ENCODE data around the gene PRKN.

Gene PRKN

GRCh38 chr6:162621246-162621645 lies 106.3 kb downstream of the PRKN start:
- H3K4me3 ChIP-seq (ENCODE audit: low read depth, low read length): no peak overlapping the region

DNA sequence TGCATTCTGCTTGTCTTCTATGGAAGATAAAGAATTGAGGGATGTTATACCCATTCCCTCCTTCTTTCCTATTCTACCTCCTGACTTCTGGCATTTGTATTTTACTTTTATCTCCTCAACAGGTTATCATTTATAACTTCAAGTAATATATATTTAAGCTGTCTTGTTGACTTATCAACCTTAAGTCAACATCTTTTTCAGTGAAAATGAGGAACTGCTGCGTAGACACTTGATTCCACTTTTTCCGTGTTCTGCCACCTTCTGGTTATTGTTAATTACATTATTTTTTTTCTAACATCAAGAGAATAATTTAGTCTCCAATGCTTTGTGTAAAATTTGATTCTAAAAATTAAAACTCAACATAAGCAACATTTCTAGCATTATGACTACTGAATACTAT lies 107.5 kb downstream of the PRKN start:
- H3K4me3 ChIP-seq (ENCODE audit: low read depth, low read length): no peak overlapping the region

DNA sequence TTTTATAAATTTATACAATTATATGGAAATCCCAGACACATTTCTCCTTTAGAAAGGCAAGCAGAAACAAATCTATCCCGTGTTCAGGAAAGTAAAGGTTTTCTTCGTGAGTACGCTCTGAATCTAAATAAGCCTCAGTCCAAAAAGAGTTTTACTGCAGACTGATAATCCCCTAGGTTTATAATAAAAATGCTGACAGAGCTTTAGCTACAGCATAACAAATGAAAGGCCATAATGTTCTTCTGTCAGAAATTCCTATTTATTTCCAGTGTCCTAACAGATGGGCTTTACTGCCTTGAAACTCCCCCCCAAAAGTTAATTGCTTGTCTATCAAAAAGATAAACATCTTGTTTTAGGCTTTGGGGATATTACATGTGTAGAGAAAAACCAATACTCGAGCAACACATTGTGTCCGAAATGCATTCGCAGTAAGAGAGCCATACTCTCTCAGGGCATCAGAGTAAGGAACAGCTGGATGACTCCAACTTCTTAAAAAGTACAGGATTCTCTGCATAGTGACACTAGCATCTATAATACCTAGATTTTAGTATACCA lies 109.0 kb downstream of the PRKN start:
- no peak overlapping the region for H3K4me3 ChIP-seq (ENCODE audit: low read depth, low read length)

DNA sequence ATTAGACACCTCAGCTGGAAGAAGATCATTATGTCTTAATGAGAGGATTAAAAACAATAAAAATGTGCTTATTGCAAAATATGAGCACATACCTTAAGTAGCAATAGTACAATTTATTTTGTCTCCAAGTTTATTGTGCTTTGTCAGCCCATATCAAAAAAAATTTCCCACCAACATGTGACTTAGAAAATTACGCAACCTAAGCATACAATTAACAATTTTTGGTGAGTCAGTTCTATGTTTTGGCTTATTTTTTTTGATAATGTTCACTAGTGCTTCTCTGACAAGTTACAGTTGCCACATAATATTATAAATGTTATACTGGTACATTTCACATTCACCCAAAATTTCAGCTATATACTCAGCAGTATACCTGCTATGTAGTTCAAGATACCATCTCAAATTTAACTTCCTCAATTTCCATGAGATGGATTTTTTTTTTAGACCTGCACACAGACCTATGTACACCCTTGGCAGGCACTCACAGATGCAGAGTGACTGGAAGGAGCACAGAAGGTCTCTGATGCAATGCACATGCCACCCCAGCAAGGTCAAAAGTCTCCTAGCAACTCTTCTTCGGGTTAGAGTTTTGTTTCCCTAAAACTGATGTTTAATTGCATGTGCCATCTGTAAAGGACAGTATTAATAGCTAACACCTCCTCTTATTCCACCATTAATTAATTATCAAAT lies 112.4 kb downstream of the PRKN start:
- H3K4me3 ChIP-seq (ENCODE audit: low read depth, low read length): no peak overlapping the region

- no peak overlapping the region for H3K4me3 ChIP-seq (ENCODE audit: low read depth, low read length)
These were observed 114.3 kb downstream of the PRKN start for GRCh38 chr6:162613310-162613709.

DNA sequence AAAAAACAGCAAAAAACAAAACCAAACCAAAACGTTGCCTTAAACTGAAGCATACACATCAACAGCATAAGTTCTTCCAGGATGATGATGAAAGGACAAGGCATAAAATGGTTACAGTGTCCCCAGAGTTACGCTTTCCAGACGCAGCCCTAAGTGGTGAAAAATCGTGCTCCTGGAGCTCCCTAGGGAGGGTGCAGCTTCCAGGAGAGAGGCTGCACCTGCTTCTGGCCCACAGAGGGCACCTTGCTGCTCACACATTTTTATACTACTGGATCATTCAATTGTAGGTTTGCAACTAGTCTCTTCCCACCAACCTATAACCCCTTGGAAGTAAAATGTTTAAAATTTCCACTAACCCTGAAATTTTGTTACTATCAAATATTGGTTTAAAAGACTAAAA lies 115.0 kb downstream of the PRKN start:
- H3K4me3 ChIP-seq (ENCODE audit: low read depth, low read length): no peak overlapping the region

DNA sequence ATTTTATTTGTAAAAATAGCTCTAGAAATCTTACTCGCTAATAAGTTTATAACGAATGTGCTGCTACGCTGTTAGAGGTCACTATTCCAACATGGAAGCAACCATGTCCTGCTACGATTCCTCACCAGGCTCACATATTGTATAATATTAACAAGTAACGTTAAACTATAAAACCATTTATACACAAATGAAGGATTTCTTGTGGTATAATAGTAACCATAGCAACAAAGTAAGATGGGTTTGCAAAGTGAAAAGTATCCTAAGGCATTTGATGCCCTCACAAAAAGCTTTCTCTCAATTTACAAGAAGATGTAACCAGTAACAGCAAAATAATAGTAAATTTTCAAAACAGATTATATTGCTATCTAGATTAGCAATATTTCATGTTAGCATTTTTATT lies 117.2 kb downstream of the PRKN start:
- H3K4me3 ChIP-seq (ENCODE audit: low read depth, low read length): no peak overlapping the region

DNA sequence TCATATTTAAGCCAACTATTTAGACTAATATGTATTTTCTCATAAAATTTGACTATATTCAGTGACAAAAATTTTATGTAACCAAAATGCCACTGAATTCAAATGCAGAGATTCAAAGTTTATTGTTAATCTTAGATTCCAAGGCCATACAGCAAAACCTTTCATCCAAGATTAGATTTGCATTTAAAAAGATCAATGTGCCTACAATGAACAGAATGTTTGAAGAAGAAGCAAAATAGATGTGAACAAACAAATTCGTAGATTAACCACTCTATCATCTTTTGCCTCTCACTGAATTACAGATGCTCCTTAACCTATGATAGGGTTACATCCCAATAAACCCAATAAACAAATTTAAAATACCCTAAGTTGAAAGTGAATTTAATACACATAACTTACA lies 121.7 kb downstream of the PRKN start:
- no peak overlapping the region for H3K4me3 ChIP-seq (ENCODE audit: low read depth, low read length)

DNA sequence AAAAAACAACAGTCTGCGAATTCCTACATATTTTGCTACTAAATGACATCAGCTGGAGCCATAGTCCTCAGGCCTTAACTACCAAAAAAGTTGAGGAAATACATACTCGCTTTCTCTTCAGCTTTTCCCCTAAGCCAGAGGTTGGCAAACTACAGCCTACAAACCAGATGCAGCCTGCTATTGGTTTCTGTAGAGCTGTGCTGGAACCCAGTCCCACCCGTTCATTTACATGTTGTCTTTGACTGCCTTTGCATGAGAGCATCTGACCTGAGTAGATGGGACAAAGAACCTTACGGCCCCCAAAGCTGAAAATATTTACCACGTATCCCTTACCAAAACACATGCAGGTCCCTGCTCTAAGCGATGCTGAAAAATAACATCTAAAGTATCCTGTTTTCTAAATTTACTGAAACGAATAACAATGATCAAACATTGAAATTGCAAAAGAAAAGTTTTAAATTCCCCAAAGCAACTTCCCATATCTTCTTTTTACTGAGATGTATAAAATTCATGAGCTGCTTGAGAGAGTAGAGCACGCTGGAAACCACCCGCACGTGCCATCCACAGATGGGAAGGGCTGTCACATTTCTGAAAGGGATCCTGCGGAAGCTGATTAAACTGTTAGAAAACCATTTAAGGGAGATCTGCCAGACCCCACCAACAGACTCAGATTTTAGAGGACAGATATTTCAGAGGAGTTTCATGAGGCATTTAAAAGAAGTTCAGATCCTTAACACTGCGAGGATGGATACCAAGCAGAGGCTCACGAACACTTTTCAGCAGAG lies 124.1 kb downstream of the PRKN start:
- no peak overlapping the region for H3K4me3 ChIP-seq (ENCODE audit: low read depth, low read length)

- H3K4me3 ChIP-seq (ENCODE audit: low read depth, low read length): no peak overlapping the region
These were observed 124.8 kb downstream of the PRKN start for GRCh38 chr6:162602759-162603158.

- H3K4me3 ChIP-seq (ENCODE audit: low read depth, low read length): no peak overlapping the region
These were observed 130.9 kb downstream of the PRKN start for GRCh38 chr6:162596676-162597075.

DNA sequence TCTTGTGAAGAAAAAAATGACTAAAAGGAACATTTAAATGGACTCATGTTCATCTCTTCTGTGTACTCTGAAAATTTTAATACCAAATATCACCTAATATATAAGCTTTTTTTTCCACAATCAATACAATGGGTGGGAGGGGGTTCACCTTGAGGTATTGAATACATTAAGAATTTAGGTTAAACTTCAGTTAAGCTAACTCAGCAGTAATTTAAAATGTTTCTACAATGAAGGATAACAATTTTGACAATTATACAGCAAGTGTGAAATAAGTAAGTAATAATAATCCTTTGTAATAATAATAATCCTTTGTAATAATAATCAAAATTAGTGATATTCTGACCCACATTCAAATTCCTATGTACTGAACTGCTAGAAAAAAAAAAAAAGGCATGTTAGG lies 136.0 kb downstream of the PRKN start:
- no peak overlapping the region for H3K4me3 ChIP-seq (ENCODE audit: low read depth, low read length)

GRCh38 chr6:162581988-162582780 lies 145.4 kb downstream of the PRKN start:
- H3K4me3 ChIP-seq (ENCODE audit: low read depth, low read length): no peak overlapping the region

DNA sequence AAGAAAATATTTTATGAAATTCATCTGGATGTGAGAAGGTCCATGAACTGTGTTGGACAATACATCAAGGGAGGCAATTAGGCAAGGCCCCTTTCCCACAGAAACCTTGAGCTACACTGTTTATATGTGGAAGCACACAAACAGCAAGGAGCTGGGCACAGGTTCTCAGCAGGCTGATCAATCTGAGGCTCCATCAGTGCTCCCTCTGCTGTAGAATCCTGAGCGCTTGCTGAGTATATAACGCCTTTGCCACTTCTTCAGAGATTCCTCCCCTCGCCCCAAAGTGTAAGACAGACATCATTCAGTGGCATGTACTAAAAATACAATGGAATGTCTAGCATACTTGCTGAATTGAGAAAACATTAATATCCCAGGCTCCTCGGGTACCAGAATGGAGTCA lies 146.9 kb downstream of the PRKN start:
- H3K4me3 ChIP-seq (ENCODE audit: low read depth, low read length): no peak overlapping the region

GRCh38 chr6:162576016-162576415 lies 151.6 kb downstream of the PRKN start:
- no peak overlapping the region for H3K4me3 ChIP-seq (ENCODE audit: low read depth, low read length)

DNA sequence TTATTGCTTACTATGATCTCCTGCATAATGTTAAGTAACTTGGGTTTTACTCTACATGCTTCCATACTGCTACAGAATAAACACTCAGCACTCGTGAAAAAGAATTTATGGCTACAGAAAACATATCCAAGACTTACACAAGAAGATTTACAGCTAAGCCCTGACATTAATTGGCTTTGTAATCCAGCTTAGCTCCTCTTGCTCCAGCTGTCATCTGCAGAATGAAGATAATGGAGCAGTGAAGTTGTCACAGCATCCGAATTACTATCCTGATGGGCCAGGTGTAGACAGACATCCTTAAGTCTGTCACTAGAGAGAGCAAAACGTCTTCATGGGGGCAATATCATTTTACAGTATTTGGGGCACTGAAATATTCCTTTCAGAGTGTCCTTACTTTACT lies 155.3 kb downstream of the PRKN start:
- H3K4me3 ChIP-seq (ENCODE audit: low read depth, low read length): no peak overlapping the region

DNA sequence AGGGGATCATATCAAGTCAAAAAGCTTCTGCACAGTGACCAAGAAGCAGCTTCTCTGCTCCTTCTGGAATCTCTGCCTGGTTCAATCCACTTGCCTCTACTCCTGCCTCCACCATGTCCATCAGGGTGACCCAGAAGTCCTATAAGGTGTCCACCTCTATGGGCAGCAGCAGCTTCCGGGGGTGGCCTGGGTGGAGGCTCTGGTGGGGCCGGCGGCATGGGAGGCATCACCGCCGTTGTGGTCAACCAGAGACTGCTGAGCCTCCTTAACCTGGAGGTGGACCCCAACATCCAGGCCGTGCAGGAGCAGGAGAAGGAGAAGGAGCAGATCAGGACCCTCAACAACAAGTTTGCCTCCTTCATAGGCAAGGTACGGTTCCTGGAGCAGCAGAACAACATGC lies 159.3 kb downstream of the PRKN start:
- no peak overlapping the region for H3K4me3 ChIP-seq (ENCODE audit: low read depth, low read length)

- no peak overlapping the region for H3K4me3 ChIP-seq (ENCODE audit: low read depth, low read length)
These were observed 165.5 kb downstream of the PRKN start for GRCh38 chr6:162562041-162562440.

DNA sequence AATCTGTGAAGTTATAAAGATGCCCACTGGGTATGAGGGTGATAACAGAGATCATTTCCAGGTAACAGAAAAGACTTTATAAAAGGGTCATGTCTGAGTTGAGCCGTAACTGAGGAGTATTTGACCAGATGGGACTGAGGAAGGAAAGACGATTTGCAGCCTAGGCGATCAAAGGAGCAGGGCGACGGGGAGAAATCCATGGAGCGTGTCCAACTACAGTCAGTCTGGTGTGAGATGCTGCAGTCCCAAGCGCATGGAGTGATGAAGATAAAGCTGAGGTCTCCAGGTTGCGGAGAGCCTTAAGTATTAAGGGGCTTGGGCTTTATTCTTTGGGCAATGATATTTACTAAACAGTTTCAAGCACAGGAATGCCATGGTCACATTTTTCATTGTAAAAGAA lies 166.7 kb downstream of the PRKN start:
- no peak overlapping the region for H3K4me3 ChIP-seq (ENCODE audit: low read depth, low read length)

- H3K4me3 ChIP-seq (ENCODE audit: low read depth, low read length): no peak overlapping the region
These were observed 173.0 kb downstream of the PRKN start for GRCh38 chr6:162554531-162554930.

GRCh38 chr6:162546905-162547304 lies 180.7 kb downstream of the PRKN start:
- H3K4me3 ChIP-seq (ENCODE audit: low read depth, low read length): no peak overlapping the region

DNA sequence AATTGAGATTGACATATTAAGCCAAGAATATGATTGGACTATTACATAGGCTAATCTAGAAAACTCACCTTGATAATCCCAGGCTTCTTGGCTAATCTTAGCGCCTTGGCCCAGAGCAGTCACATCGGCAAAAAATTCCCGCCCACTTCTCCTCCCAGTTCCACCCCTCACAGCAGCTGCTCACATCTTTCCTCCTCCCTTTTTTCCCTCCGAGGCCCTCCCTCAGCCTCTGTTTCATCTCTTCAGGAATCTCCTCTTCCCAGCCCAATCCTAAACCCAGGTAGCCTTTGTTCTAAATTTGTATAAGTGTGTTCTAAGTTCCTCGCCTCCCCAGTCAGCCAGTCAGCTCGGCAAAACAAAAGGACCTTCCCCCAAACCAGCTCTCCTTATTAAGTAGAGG lies 184.3 kb downstream of the PRKN start:
- no peak overlapping the region for H3K4me3 ChIP-seq (ENCODE audit: low read depth, low read length)
